SK-N-SH treated with all-trans-retinoic acid at 6 μM for 48 hours (cell line): ENCODE results near the gene RGS9.

Experiments
- ATAC-seq: fragments of 200-7000 bp; cut with Tn5 transposase; 3 replicates; pipeline ENCODE4 v1.9.1; 2020; ENCODE audit warnings: mild to moderate bottlenecking, moderate library complexity
- BACH2 ChIP-seq: fragments of 250-450 bp; sonication (Bioruptor Pico); IDR thresholded peaks from 2 replicates; pipeline ENCODE4 v1.9.0; 2021; ENCODE audit warnings: mild to moderate bottlenecking, borderline replicate concordance
- CSDC2 ChIP-seq: fragments of 250-450 bp; sonication (Bioruptor Pico); IDR thresholded peaks from 2 replicates; pipeline ENCODE4 v1.5.0; 2020; ENCODE audit warnings: mild to moderate bottlenecking, moderate library complexity
- ESRRG ChIP-seq: fragments of 250-450 bp; sonication (Bioruptor Pico); IDR thresholded peaks from 2 replicates; pipeline ENCODE4 v1.6.1; 2021; ENCODE audit warnings: mild to moderate bottlenecking
- ISL1 ChIP-seq: fragments of 250-450 bp; sonication (Bioruptor Pico); IDR thresholded peaks from 2 replicates; pipeline ENCODE4 v2.1.2; 2022; ENCODE audit warnings: mild to moderate bottlenecking, moderate library complexity
- OSR1 ChIP-seq: fragments of 250-450 bp; sonication (Bioruptor Pico); IDR thresholded peaks from 2 replicates; pipeline ENCODE4 v1.8.0; 2022; ENCODE audit warnings: moderate library complexity, mild to moderate bottlenecking, inconsistent platforms
- RARB ChIP-seq: fragments of 250-450 bp; sonication (Bioruptor Pico); IDR thresholded peaks from 2 replicates; pipeline ENCODE4 v1.8.0; 2021; ENCODE audit warnings: mild to moderate bottlenecking, moderate library complexity
- SNAI2 ChIP-seq: fragments of 250-450 bp; sonication (Bioruptor Pico); IDR thresholded peaks from 2 replicates; pipeline ENCODE4 v1.5.0; 2020; ENCODE audit warnings: mild to moderate bottlenecking, moderate library complexity
- TCF4 ChIP-seq: fragments of 250-450 bp; sonication (Bioruptor Pico); IDR thresholded peaks from 2 replicates; pipeline ENCODE4 v1.8.0; 2021; ENCODE audit warnings: mild to moderate bottlenecking, moderate library complexity, borderline replicate concordance
- ZC3H10 ChIP-seq: fragments of 250-450 bp; sonication (Bioruptor Pico); IDR thresholded peaks from 2 replicates; pipeline ENCODE4 v1.5.1; 2021; ENCODE audit warnings: mild to moderate bottlenecking, moderate library complexity
- ZFP3 ChIP-seq: fragments of 250-450 bp; sonication (Bioruptor Pico); IDR thresholded peaks from 2 replicates; pipeline ENCODE4 v1.5.0; 2020; ENCODE audit warnings: mild to moderate bottlenecking, moderate library complexity
- ZFP30 ChIP-seq: fragments of 450-650 bp; formaldehyde crosslinking; IDR thresholded peaks from 2 replicates; pipeline ENCODE4 v1.5.0; 2022; ENCODE audit warnings: mild to moderate bottlenecking, moderate library complexity
- ZNF565 ChIP-seq: fragments of 450-650 bp; formaldehyde crosslinking; conservative IDR thresholded peaks from 2 replicates; pipeline ENCODE4 v1.5.0; 2020; ENCODE audit warnings: low read depth, mild to moderate bottlenecking, moderate library complexity
- ZNF70 ChIP-seq: fragments of 450-650 bp; formaldehyde crosslinking; IDR thresholded peaks from 2 replicates; pipeline ENCODE4 v1.5.0; 2020; ENCODE audit warnings: mild to moderate bottlenecking, moderate library complexity
- ZNF8 ChIP-seq: fragments of 450-650 bp; formaldehyde crosslinking; IDR thresholded peaks from 2 replicates; pipeline ENCODE4 v1.5.0; 2020; ENCODE audit warnings: mild to moderate bottlenecking, moderate library complexity
- TF ChIP-seq, protein P1 (sequence below): fragments of 250-450 bp; sonication (Bioruptor Pico); IDR thresholded peaks from 2 replicates; pipeline ENCODE4 v1.8.0; 2020; ENCODE audit warnings: mild to moderate bottlenecking, moderate library complexity, borderline replicate concordance
- TF ChIP-seq, protein P2 (sequence below): fragments of 250-450 bp; sonication (Bioruptor Pico); IDR thresholded peaks from 2 replicates; pipeline ENCODE4 v1.8.0; 2021; ENCODE audit warnings: low read depth, mild to moderate bottlenecking, moderate library complexity, borderline replicate concordance
- TF ChIP-seq, protein P3 (sequence below): fragments of 250-450 bp; sonication (Bioruptor Pico); IDR thresholded peaks from 2 replicates; pipeline ENCODE4 v1.5.1; 2021; ENCODE audit warnings: mild to moderate bottlenecking, moderate library complexity
- TF ChIP-seq, protein P4 (sequence below): fragments of 250-450 bp; sonication (Bioruptor Pico); IDR thresholded peaks from 2 replicates; pipeline ENCODE4 v1.5.0; 2020; ENCODE audit warnings: mild to moderate bottlenecking, moderate library complexity
- TF ChIP-seq, protein P5 (sequence below): fragments of 250-450 bp; sonication (Bioruptor Pico); IDR thresholded peaks from 2 replicates; pipeline ENCODE4 v1.5.1; 2020; ENCODE audit warnings: low read depth, mild to moderate bottlenecking, moderate library complexity

The RGS9 gene

DNA sequence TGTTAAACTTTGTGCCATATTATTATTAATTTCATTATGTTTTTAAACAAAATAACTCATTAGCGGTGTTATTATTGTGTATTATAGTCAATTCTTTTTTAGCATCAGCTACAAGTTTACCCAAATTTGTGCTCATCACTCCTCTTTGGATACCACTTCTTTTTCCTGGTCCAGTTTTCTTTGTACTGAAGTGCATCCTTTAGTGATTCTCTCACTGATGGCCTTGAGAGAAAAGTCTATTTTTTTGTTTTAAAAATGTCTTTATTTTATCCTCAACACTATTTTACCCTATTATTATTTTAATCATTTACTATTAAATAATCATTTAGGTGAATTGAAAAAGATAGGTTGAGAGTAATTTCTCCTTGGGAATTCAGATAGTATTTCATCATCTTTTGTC is 99.2 kb downstream of the RGS9 start:
- no peak for TF ChIP-seq ISL1 (CRISPR knock-in tag)
- no peak for TF ChIP-seq ZNF565
- TF ChIP-seq ESRRG (CRISPR knock-in tag), result no peak
- TF ChIP-seq, protein P1, sequence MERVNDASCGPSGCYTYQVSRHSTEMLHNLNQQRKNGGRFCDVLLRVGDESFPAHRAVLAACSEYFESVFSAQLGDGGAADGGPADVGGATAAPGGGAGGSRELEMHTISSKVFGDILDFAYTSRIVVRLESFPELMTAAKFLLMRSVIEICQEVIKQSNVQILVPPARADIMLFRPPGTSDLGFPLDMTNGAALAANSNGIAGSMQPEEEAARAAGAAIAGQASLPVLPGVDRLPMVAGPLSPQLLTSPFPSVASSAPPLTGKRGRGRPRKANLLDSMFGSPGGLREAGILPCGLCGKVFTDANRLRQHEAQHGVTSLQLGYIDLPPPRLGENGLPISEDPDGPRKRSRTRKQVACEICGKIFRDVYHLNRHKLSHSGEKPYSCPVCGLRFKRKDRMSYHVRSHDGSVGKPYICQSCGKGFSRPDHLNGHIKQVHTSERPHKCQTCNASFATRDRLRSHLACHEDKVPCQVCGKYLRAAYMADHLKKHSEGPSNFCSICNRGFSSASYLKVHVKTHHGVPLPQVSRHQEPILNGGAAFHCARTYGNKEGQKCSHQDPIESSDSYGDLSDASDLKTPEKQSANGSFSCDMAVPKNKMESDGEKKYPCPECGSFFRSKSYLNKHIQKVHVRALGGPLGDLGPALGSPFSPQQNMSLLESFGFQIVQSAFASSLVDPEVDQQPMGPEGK (CRISPR knock-in tag), result no peak
- no peak for TF ChIP-seq RARB (CRISPR knock-in tag)
- no peak for TF ChIP-seq ZNF70 (CRISPR knock-in tag)
- TF ChIP-seq ZFP30, result no peak
- ATAC-seq, result no peak

DNA sequence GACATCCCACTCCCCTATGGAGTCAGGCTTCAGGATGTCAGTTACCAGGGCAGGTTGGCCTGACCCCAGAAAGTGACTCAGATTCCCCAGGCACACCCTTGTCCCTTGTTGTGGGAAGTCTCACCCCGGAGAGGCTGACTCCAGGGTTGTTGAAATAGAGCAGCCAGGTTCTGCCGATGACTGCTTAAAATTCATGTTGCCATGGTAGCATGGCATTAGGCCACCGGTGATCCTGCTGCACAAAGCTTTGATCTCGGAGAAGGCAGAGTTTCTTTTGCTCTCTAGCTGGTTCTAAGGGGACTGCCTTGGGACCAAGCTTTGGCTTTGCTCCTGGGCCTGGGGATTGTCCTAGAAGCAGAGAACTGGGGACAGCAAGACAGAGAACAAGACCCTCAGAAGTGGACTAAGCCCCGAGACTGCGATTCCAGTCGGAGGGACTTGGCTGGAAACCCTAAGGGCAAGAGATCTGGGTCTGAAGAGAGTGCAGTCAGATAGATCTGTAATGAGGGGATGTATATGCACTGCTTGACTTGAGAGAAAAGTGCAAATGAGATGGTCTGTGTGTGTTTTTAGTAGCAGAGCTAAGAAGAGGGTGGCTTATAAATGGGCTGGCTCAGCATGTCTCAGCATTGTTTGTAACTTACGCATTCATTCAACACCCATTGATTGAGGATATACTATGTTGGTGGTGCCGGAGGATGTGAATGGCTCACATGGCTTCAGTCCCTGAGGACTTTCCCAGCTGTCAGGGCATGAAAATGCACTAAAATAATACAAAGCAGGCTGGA is 106.9 kb downstream of the RGS9 start:
- ATAC-seq, result peak; percentile 59
- TF ChIP-seq ZC3H10 (CRISPR knock-in tag) (no peak), ISL1 (CRISPR knock-in tag) (no peak), ZFP30 (no peak), BACH2 (CRISPR knock-in tag) (no peak), ZNF565 (no peak), CSDC2 (CRISPR knock-in tag) (no peak), RARB (CRISPR knock-in tag) (no peak)
- TF ChIP-seq, protein P2, sequence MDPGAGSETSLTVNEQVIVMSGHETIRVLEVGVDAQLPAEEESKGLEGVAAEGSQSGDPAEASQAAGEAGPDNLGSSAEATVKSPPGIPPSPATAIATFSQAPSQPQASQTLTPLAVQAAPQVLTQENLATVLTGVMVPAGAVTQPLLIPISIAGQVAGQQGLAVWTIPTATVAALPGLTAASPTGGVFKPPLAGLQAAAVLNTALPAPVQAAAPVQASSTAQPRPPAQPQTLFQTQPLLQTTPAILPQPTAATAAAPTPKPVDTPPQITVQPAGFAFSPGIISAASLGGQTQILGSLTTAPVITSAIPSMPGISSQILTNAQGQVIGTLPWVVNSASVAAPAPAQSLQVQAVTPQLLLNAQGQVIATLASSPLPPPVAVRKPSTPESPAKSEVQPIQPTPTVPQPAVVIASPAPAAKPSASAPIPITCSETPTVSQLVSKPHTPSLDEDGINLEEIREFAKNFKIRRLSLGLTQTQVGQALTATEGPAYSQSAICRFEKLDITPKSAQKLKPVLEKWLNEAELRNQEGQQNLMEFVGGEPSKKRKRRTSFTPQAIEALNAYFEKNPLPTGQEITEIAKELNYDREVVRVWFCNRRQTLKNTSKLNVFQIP, result no peak
- TF ChIP-seq, protein P3, sequence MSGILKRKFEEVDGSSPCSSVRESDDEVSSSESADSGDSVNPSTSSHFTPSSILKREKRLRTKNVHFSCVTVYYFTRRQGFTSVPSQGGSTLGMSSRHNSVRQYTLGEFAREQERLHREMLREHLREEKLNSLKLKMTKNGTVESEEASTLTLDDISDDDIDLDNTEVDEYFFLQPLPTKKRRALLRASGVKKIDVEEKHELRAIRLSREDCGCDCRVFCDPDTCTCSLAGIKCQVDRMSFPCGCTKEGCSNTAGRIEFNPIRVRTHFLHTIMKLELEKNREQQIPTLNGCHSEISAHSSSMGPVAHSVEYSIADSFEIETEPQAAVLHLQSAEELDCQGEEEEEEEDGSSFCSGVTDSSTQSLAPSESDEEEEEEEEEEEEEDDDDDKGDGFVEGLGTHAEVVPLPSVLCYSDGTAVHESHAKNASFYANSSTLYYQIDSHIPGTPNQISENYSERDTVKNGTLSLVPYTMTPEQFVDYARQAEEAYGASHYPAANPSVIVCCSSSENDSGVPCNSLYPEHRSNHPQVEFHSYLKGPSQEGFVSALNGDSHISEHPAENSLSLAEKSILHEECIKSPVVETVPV (CRISPR knock-in tag), result no peak
- TF ChIP-seq, all 23 proteins: peak for 0

DNA sequence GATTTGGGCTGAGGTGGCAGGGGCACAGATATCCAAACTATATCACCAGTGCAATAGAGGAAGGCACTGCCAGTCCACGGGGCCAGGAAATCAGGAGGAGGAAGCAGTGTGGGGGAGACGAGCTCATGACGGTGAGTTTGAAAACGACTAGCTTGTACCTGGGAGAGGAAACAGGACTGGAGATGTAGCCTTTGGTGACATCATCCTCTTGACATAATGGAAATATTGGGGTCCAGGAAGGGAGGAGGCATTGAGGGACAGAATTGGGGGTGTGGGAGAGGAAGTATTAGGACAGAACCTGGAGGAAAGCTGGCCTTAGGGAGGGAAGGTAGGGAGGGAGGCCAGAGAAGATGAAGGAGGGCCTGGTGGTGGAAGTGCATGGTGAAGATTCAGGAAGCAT is 109.1 kb downstream of the RGS9 start:
- no peak for ATAC-seq

More for the DNA sequence above, 109.1 kb downstream of the RGS9 start:
- TF ChIP-seq, protein P3 (CRISPR knock-in tag), result no peak
- TF ChIP-seq, protein P4, sequence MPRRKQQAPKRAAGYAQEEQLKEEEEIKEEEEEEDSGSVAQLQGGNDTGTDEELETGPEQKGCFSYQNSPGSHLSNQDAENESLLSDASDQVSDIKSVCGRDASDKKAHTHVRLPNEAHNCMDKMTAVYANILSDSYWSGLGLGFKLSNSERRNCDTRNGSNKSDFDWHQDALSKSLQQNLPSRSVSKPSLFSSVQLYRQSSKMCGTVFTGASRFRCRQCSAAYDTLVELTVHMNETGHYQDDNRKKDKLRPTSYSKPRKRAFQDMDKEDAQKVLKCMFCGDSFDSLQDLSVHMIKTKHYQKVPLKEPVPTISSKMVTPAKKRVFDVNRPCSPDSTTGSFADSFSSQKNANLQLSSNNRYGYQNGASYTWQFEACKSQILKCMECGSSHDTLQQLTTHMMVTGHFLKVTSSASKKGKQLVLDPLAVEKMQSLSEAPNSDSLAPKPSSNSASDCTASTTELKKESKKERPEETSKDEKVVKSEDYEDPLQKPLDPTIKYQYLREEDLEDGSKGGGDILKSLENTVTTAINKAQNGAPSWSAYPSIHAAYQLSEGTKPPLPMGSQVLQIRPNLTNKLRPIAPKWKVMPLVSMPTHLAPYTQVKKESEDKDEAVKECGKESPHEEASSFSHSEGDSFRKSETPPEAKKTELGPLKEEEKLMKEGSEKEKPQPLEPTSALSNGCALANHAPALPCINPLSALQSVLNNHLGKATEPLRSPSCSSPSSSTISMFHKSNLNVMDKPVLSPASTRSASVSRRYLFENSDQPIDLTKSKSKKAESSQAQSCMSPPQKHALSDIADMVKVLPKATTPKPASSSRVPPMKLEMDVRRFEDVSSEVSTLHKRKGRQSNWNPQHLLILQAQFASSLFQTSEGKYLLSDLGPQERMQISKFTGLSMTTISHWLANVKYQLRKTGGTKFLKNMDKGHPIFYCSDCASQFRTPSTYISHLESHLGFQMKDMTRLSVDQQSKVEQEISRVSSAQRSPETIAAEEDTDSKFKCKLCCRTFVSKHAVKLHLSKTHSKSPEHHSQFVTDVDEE (CRISPR knock-in tag), result no peak
- TF ChIP-seq ZFP3 (CRISPR knock-in tag) (no peak), SNAI2 (CRISPR knock-in tag) (no peak), ISL1 (CRISPR knock-in tag) (no peak), BACH2 (CRISPR knock-in tag) (no peak), CSDC2 (CRISPR knock-in tag) (no peak), ZNF565 (no peak), OSR1 (CRISPR knock-in tag) (no peak), ZNF8 (CRISPR knock-in tag) (no peak), ESRRG (CRISPR knock-in tag) (no peak), TCF4 (CRISPR knock-in tag) (no peak), RARB (CRISPR knock-in tag) (no peak)
- TF ChIP-seq, protein P1 (CRISPR knock-in tag), result no peak
- TF ChIP-seq, protein P5, sequence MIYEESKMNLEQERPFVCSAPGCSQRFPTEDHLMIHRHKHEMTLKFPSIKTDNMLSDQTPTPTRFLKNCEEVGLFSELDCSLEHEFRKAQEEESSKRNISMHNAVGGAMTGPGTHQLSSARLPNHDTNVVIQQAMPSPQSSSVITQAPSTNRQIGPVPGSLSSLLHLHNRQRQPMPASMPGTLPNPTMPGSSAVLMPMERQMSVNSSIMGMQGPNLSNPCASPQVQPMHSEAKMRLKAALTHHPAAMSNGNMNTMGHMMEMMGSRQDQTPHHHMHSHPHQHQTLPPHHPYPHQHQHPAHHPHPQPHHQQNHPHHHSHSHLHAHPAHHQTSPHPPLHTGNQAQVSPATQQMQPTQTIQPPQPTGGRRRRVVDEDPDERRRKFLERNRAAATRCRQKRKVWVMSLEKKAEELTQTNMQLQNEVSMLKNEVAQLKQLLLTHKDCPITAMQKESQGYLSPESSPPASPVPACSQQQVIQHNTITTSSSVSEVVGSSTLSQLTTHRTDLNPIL (CRISPR knock-in tag), result no peak
